ENCODE measurements around the gene TAS1R2.
"Not testable (repeated sequence)": the region's sequence is repeated elsewhere in the genome, so short reads cannot be mapped to it uniquely, and the experiment has no call there.

TAS1R2 gene

GRCh38 chr1:18883636-18884418 is 24.4 kb upstream of the TAS1R2 start:
- DNase-seq: peak; percentile 65 to 72

- no peak for DNase-seq
Measured at GRCh38 chr1:18883079-18883478, 23.6 kb upstream of the TAS1R2 start.

- no peak for DNase-seq
Measured at GRCh38 chr1:18882486-18882885, 23.0 kb upstream of the TAS1R2 start.

DNA sequence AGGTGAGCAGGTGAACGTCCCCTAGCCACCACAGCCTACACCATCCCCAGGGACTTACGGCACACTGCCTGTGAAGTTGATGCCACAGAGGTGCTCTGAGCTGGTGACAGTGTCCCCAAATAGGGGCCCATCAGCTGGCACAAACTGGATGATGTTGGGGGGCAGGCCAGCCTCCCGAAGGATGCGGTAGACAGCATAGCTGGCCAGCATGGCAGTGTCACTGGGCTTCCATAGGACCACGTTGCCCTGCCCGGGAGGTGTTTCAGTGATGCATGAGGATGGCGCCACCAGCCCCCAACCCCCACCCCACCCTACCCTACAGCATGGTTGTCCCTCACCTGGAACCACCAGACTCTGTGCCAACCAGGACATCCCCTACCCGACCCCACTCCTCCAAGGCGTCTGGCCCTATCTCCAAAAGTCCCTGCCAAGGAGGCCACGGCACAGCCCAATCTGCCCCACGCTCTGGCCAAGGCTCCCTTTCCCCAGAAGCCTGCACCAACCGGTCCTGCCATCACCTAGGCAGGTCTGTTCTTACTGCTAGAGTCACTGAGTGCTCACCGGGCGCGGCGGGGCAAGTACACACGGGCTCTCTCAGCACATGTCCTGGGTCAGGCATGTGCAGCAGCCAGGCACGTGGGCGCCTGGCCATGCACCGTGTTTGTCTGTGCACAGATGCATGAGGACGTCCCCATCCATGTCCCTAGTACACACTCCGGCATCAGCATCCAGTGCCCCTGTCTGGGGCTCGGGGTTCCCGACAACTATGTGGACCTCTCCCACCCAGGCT is 22.4 kb upstream of the TAS1R2 start:
- DNase-seq: no peak

DNA sequence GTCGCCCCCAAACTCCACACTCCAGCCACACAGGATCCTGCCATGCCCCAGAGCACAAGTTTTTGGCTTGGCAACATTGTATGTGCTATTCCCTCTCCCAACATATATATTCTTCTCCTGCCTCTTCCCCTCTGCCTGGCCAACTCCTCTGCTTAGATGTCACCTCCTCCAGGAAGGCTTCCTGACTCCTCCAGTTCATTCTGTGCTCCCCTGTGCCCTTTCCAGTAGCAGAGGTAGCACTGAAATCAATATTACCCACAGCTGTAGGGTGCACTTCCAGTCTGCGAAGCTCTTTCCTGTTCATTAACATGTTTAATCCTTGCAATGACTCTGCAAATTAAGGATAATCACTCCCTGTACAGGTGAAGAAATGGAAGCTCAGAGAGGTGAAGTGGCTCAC is 21.7 kb upstream of the TAS1R2 start:
- no peak for DNase-seq

DNA sequence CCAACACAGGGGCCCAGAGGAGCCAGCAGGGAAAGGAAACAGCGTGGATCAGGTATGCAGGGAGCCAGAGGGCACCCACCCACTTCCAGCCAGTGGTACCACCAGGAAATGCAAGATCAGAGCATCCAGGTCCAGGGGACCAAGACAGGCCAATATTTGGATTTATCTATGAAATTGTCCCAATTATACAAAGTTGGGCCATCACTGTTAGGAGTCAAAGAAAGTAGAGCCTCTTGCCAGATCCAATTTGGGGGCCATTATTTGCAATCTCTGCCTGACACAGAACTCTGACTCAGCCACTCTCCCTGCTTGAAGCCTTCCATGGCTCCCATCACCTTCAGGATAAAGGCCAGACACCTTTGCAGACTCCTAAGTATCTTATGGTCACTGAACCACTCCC is 21.1 kb upstream of the TAS1R2 start:
- DNase-seq: no peak

- no peak for DNase-seq
Measured at GRCh38 chr1:18879791-18880309, 20.4 kb upstream of the TAS1R2 start.

- no peak for DNase-seq
Measured at GRCh38 chr1:18879215-18879790, 19.8 kb upstream of the TAS1R2 start.

- DNase-seq: no peak
Measured at GRCh38 chr1:18878538-18879214, 19.2 kb upstream of the TAS1R2 start.

DNA sequence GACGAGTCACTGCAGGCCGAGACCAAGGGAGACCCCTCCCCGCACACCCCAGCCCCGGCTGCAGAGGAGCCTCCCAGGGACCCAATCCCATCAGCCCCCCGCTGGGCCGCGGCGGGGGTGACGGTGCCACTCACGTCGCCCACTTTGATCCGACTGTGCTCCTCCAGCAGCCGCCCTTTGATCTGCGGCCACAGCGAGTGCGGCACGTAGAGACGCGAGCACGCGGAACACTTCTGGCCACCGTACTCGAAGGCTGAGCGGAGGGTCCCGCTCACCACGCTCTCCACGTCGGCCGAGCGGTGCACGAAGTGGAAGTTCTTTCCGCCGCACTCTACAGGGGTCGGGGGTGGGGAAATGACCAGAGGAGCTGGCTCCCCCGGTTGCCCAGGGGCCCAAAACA is 17.8 kb upstream of the TAS1R2 start:
- no peak for DNase-seq

DNA sequence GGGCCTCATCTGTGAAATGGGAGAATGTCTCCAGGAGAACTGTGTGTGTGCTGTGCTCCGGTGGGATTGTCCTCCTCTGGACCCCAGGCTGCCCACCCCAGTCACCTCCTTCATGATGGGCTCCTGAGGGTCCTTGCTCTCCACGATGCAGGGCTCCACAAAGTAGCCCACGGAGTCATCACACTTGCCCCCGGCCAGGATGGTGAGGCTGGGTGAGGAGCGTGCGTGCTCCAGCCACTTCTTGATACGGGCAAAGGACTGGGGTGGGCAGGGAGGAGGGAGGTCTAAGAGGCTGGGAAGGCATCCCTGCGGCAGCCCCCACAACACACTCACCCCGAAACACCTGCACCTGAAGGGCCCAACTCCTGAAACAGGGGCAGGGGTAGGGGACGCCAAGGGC is 16.8 kb upstream of the TAS1R2 start:
- DNase-seq: no peak

GRCh38 chr1:18875796-18876128 is 16.3 kb upstream of the TAS1R2 start:
- DNase-seq: no peak

DNA sequence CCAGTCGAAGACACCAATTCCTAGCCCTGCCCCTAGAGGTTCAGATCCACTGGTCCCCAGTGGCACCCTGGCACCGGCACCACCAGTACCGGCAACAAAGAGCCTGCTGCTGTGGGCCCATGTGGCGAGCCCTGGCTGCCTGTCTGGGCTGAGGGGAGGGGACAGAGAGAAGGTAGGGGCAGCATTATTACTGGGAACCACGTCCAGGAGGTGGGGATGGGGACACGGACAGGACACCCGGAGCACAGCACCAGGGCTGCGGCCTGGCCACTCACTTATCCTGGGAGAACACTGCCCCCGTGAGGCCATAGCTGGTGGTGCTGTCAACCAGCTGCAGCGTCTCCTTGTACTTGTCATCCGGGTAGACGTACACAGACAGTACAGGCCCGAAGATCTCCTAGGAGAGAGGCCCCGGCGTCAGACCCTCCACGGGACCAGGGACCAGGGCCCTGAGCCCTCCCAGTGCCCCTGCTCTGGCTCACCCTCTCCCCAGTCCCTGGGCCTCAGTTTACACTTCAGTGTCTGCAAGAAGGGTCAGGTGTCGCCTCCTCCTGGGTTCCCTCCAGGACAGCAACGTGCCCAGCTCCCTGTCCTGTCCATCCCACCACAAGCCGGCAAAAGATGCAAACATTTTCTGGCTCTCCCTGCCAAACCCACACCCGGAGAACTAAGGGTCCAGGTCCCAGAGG is 15.8 kb upstream of the TAS1R2 start:
- DNase-seq: peak; percentile 56 to 67

GRCh38 chr1:18874600-18874999 is 15.1 kb upstream of the TAS1R2 start:
- DNase-seq: no peak

- DNase-seq: no peak
Measured at GRCh38 chr1:18874036-18874435, 14.6 kb upstream of the TAS1R2 start.

- DNase-seq: no peak
Measured at GRCh38 chr1:18872071-18872611, 12.7 kb upstream of the TAS1R2 start.

- no peak for DNase-seq
Measured at GRCh38 chr1:18871401-18872070, 12.1 kb upstream of the TAS1R2 start.

DNA sequence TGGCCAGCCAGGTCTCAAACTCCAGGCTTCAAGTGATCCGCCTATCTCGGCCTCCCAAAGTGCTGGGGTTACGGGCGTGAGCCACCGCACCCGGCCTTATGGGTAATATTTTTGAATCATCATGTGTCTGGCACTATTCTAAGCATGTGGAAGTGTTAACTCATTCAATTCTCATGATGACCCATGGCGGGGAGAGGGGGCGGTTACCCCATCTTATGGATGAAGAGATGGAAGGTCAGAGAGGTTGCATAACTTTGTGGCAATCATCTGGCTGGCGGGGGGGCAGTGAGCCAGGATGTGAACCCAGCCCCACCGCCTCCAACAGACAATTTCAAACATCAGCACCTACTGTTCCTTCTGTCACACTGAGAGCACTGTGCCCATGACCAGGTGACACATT is 11.5 kb upstream of the TAS1R2 start:
- no peak for DNase-seq

DNA sequence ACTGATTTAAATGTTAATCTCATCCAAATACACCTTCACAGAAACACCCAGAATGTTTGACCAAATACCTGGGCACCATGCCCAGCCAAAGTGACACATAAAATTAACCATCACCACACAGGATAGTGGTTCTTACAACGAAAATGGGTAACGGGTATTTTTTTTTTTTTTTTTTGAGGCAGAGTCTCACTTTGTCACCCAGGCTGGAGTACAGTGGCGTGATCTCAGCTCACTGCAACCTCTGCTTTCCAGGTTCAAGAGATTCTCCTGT is 11.1 kb upstream of the TAS1R2 start:
- DNase-seq: not testable (repeated sequence)

GRCh38 chr1:18869847-18870594 is 10.6 kb upstream of the TAS1R2 start:
- no peak for DNase-seq

DNA sequence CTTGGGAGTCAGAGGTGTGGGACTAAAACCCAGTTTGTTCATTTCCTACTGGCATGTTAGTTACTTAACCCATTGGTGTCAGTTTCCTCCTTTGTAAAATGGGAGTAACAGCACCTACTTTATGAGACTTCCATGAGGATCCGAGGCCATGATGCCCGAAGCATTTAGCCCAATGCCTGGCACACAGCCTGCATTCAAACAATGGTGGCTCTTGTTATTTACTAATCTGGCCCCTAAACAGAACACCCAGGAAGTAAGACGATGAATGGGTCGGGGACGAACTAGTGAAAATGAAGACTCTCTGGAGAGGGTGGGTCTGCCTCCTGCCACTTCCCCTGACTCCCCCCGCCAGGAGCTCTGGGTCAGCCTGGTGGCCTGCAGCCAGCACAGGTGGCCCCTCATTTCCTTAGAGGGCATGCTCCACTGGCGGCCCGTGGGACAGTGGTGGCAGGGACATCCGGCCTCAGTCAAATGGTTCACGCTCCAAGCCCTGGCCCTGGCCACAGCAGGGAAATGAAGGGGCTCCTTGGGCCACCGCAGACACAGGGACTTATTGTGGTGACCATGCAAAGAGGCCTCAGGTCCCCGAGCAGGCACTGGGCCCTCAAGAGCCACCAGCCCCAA is 9.5 kb upstream of the TAS1R2 start:
- DNase-seq: no peak
